ENCODE data around the gene ATG7. TPM values are rescaled to one million over a fixed set of nuclear protein-coding genes. Genes with fewer than 3 reads are reported as not detected.
"Not testable (repeated sequence)": the region's sequence is repeated elsewhere in the genome, so short reads cannot be mapped to it uniquely, and the experiment has no call there.

The ATG7 gene
- total RNA-seq, 1 donor from 2014 or later, result 55.0 TPM

DNA sequence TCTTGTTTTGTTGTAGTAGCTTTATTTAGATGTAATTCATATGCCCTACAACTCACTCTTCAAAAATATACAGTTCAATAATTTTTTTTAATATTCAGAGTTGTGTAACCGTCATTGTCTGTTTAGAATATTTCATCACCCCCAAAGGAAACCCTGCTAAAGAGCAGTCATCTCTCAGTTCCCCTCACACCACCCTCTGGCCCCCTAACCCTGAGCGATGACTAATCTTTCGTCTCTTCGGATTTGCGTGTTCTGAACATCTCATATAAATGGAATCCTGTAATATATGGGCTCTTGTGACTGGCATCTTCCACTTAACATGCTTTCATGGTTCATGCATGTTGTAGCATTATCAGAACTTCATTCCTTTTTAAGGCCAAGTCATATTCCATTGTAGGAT is 183.8 kb downstream of the ATG7 start:
- intact Hi-C loops (cut with DNase I), result no loop called here
- Histone ChIP-seq H3K27ac (no peak overlapping the region), H3K36me3 (no peaks in the 10 kb centered on the region)

DNA sequence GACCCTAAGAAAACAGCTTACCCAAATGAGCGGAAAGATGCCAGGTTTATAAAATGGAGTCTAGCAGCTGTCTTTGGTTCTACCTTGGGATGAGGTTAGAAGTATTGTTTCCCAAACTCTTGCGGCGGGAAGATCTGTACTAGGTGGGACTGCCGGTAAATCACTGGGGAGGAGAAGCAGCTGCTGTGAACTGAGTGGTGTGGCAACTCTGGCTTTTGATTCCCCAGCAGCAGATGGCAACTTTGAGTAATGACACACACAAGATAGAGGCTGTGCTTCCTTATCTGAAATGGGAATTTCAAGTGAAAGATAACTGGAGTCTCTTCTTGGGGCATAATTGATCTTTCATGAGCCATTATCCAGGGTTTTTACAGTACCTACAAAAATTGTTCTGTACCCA is 184.9 kb downstream of the ATG7 start:
- Histone ChIP-seq H3K4me1 (peaks cover 20% of the 10 kb centered on the region), H3K9me3 (no peaks in the 10 kb centered on the region), H3K27ac (no peak overlapping the region), H3K4me3 (no peak overlapping the region), H3K27me3 (no peaks in the 10 kb centered on the region), H3K36me3 (no peaks in the 10 kb centered on the region)
- no peak for DNase-seq (ENCODE audit: extremely low spot score in 2 of 2)
- TF ChIP-seq POLR2AphosphoS5 (IDR thresholded peaks at IDR 0.05; ENCODE audit: insufficient read depth in 1 of 2, low read depth in 1 of 2), result no peak
- TF ChIP-seq POLR2A (IDR thresholded peaks at IDR 0.05), result no peak
- TF ChIP-seq, protein P1, sequence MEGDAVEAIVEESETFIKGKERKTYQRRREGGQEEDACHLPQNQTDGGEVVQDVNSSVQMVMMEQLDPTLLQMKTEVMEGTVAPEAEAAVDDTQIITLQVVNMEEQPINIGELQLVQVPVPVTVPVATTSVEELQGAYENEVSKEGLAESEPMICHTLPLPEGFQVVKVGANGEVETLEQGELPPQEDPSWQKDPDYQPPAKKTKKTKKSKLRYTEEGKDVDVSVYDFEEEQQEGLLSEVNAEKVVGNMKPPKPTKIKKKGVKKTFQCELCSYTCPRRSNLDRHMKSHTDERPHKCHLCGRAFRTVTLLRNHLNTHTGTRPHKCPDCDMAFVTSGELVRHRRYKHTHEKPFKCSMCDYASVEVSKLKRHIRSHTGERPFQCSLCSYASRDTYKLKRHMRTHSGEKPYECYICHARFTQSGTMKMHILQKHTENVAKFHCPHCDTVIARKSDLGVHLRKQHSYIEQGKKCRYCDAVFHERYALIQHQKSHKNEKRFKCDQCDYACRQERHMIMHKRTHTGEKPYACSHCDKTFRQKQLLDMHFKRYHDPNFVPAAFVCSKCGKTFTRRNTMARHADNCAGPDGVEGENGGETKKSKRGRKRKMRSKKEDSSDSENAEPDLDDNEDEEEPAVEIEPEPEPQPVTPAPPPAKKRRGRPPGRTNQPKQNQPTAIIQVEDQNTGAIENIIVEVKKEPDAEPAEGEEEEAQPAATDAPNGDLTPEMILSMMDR (IDR thresholded peaks at IDR 0.05), result no peak
- intact Hi-C loops (cut with DNase I), result no loop called here

More for the DNA sequence above, 183.8 kb downstream of the ATG7 start:
- H3K4me3 ChIP-seq, result no peak overlapping the region
- H3K9me3 ChIP-seq, result no peaks in the 10 kb centered on the region
- DNase-seq (ENCODE audit: extremely low spot score in 2 of 2), result no peak
- H3K27me3 ChIP-seq, result no peaks in the 10 kb centered on the region
- H3K4me1 ChIP-seq, result peaks cover 20% of the 10 kb centered on the region
- TF ChIP-seq POLR2A (IDR thresholded peaks at IDR 0.05) (no peak), POLR2AphosphoS5 (IDR thresholded peaks at IDR 0.05; ENCODE audit: insufficient read depth in 1 of 2, low read depth in 1 of 2) (no peak)
- TF ChIP-seq, protein P1 (IDR thresholded peaks at IDR 0.05), result no peak

DNA sequence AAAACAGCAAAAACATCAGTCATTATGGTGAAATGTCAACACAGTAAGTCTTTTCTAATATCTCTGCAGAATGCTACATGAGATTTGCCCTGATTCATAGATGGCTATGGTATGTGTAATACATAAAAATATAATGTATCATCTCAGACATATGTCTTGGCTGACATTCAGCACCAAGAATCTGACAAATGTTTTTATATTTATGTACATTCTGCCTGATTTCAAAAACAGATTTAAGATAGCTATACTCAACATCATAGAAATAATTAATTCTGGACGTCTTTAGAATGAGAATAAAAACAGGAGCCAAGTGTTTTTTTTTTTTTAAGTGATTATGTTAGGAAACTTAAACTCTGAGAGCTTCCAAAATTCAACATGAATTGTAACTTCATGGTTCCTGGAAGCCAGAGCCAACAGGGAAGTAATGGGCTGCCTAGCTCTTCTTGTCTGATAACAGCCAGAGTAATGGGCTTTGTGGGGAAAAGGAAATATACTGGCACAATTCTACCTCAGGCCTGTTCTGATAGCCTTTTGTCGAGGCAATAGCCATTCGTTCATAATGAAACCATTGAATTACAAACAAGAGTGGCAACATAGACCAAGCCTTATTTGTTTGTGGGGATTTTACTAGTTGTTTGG is 187.1 kb downstream of the ATG7 start:
- no peak for TF ChIP-seq POLR2A (IDR thresholded peaks at IDR 0.05)
- no peak for TF ChIP-seq POLR2AphosphoS5 (IDR thresholded peaks at IDR 0.05; ENCODE audit: insufficient read depth in 1 of 2, low read depth in 1 of 2)
- TF ChIP-seq, protein P1 (IDR thresholded peaks at IDR 0.05), result no peak
- Histone ChIP-seq H3K4me3 (no peak overlapping the region), H3K4me1 (peaks cover 3% of the 10 kb centered on the region), H3K9me3 (no peaks in the 10 kb centered on the region), H3K27ac (no peak overlapping the region), H3K27me3 (no peaks in the 10 kb centered on the region), H3K36me3 (no peaks in the 10 kb centered on the region)
- intact Hi-C loops (cut with DNase I), result no loop called here
- no peak for DNase-seq (ENCODE audit: extremely low spot score in 2 of 2)

DNA sequence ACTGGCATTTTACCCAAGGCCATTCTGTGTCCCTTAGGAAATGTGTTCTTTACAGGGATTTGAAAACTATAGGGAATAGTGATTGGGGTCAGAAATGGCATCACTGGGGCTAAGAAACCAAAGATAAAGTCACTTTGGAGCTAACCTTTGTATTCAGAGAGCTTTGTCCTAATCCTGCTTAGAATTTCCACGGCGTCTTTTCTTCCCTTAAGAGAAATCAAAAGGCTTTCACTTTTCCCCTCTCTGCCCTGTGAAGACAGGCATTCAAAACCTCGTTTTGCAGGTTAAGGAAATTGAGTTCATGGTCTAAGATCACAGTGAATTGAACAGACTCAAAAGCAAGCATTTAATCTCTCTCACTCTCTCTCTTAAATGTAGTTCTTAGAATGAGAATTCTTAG is 189.0 kb downstream of the ATG7 start:
- Histone ChIP-seq H3K36me3 (no peaks in the 10 kb centered on the region), H3K27ac (no peak overlapping the region), H3K4me3 (no peak overlapping the region), H3K27me3 (no peaks in the 10 kb centered on the region), H3K9me3 (no peaks in the 10 kb centered on the region), H3K4me1 (peaks cover 18% of the 10 kb centered on the region)
- intact Hi-C loops (cut with DNase I), result no loop called here
- no peak for DNase-seq (ENCODE audit: extremely low spot score in 2 of 2)
- no peak for TF ChIP-seq POLR2AphosphoS5 (IDR thresholded peaks at IDR 0.05; ENCODE audit: insufficient read depth in 1 of 2, low read depth in 1 of 2)
- TF ChIP-seq POLR2A (IDR thresholded peaks at IDR 0.05), result no peak
- TF ChIP-seq, protein P1 (IDR thresholded peaks at IDR 0.05), result no peak

DNA sequence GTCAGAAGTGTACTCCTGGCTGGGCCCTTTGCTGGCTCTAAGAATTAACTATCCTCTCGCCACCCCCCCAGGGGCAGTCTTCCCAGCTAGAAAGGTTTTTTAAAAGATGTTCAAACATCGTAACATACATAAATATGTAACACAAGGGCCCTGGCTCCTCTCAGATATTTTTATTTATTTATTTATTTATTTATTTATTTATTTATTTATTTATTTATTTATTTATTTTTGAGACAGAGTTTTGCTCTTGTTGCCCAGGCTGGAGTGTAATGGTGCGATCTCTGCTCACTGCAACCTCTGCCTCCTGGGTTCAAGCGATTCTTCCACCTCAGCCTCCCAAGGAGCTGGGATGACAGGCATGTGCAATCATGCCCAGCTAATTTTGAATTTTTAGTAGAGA is 190.5 kb downstream of the ATG7 start:
- peaks cover 28% of the 10 kb centered on the region for H3K4me1 ChIP-seq
- intact Hi-C loops (cut with DNase I); H3K27me3 ChIP-seq; DNase-seq (ENCODE audit: extremely low spot score in 2 of 2); H3K9me3 ChIP-seq; H3K4me3 ChIP-seq; H3K27ac ChIP-seq; H3K36me3 ChIP-seq: not testable (repeated sequence)

Measured in vagina (tissue), 2 donors.